HFF-Myc (cell line): ENCODE measurements around the gene SRCIN1.
"Not testable (repeated sequence)": the region's sequence is repeated elsewhere in the genome, so short reads cannot be mapped to it uniquely, and the experiment has no call there.

ENCODE experiments used
- DNase-seq: peaks from one replicate; pipeline ENCODE4 v3.0.0-alpha.2; 2011; ENCODE audit warnings: low read depth; ENCODE audit errors: extremely low read depth
- H3K4me3 ChIP-seq: replicated peaks from 2 replicates; pipeline ENCODE4 v1.5.1; 2011; ENCODE audit warnings: low read depth, mild to moderate bottlenecking, control low read depth, low read length
- TF ChIP-seq, protein P1 (sequence below): IDR thresholded peaks from 2 replicates; pipeline ENCODE4 v1.5.1; 2012; ENCODE audit warnings: mild to moderate bottlenecking, low read depth, low read length, control low read depth; ENCODE audit errors: missing control alignments

Gene SRCIN1

GRCh38 chr17:38492067-38493040 is 113.4 kb downstream of the SRCIN1 start:
- not testable (repeated sequence) for H3K4me3 ChIP-seq, DNase-seq
- TF ChIP-seq, protein P1, sequence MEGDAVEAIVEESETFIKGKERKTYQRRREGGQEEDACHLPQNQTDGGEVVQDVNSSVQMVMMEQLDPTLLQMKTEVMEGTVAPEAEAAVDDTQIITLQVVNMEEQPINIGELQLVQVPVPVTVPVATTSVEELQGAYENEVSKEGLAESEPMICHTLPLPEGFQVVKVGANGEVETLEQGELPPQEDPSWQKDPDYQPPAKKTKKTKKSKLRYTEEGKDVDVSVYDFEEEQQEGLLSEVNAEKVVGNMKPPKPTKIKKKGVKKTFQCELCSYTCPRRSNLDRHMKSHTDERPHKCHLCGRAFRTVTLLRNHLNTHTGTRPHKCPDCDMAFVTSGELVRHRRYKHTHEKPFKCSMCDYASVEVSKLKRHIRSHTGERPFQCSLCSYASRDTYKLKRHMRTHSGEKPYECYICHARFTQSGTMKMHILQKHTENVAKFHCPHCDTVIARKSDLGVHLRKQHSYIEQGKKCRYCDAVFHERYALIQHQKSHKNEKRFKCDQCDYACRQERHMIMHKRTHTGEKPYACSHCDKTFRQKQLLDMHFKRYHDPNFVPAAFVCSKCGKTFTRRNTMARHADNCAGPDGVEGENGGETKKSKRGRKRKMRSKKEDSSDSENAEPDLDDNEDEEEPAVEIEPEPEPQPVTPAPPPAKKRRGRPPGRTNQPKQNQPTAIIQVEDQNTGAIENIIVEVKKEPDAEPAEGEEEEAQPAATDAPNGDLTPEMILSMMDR = peak; percentile 62

DNA sequence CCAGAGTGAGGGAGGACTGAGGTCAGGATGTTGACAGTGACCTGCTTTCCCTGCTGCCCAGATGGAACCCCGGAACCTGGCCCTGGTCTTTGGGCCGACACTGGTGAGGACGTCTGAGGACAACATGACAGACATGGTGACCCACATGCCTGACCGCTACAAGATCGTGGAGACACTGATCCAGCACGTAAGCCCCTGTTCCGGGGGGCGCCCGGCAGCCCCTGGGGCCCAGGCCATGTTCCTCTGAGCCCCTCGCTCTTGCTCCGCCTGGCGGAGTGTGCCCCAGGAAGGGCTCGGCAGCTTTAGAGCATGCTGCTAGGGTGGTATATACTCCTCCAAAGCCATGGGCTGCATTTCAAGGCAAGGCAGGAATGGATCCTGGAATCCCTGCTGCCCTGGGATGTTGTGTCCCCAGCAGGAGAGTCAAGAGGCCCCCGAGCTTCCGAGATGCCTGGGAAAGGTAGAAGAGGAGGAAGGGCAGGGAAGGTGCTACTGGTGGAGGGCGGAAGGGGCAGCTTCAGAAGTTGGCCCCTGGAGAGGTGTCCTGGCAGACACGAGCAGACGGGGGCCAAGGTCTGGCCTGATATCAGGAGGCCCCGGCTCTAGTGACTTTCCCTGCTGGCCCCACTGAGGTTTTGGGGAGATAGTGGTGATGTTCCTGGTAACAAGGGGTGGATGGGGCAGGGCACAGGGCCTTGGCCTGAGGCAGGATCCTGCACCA is 114.2 kb downstream of the SRCIN1 start:
- H3K4me3 ChIP-seq = not testable (repeated sequence)

GRCh38 chr17:38489774-38490173 is 116.0 kb downstream of the SRCIN1 start:
- DNase-seq, H3K4me3 ChIP-seq: not testable (repeated sequence)

More for the DNA sequence above, 114.2 kb downstream of the SRCIN1 start:
- not testable (repeated sequence) for DNase-seq

- not testable (repeated sequence) for H3K4me3 ChIP-seq, DNase-seq
These were observed 120.0 kb downstream of the SRCIN1 start for GRCh38 chr17:38485681-38486298.

GRCh38 chr17:38485146-38485468 is 120.6 kb downstream of the SRCIN1 start:
- TF ChIP-seq, protein P1 = no peak
- no peak overlapping the region for H3K4me3 ChIP-seq
- DNase-seq = no peak

DNA sequence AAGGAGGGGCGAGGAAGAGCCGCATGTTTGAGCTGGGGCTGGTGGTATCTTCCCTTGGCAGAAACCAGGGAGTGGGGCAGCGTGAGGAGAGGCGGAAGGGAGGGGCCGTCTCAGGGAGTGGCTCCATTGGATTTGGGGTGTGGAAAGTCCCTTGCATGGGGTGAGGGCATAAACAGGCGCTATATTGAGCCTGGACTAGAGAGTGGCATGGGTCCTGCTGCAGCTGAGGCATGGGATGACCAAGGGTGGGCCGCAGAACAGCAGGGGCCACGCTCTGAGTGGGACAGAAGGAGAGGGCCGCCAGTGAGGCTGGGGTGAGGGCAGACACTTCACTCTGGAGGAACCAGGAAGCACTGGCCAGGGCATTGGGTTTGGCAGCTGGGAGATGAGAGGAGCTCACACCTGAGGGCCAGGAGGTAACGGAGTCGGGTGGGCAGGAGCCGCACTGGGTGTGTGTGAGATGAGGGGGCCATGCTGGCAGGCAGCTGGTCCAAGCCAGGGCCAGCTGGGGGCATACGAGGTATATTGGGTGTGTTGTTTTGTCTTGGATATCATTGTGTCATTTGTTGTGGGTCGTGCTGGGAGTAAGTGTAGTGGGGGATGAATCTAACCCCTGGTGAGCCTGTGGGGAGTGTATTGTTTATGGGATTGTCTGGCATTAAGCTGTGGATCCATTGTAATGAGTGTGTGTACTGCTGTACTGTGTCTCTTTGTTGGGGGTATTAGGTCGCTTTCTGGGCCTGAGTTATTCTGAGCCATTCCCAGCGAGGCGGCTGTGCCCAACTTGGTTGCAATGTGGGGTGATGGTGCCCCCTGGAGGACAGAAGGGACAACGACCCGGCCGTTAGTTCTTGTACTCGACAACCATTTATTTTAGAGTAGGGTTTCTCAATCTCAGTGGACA is 121.3 kb downstream of the SRCIN1 start:
- H3K4me3 ChIP-seq, DNase-seq: not testable (repeated sequence)
- TF ChIP-seq, protein P1 = peak; percentile 74

DNA sequence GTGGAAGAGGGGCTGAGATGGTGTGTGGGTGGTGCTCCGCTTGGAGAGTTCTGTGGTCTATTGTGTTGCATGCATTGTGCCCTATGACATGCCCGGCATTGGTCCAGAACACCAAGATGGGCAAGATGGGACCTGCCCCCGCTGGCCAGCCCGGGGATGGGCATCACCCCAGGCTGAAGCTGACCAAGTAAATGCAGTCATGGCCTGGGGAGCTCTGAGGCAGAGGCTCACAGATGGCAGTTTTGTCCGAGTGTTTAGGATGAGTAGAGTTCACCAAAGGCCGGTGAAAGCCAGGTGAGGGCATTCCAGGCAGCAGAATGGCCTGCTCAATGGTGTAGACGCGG is 123.1 kb downstream of the SRCIN1 start:
- DNase-seq = not testable (repeated sequence)

DNA sequence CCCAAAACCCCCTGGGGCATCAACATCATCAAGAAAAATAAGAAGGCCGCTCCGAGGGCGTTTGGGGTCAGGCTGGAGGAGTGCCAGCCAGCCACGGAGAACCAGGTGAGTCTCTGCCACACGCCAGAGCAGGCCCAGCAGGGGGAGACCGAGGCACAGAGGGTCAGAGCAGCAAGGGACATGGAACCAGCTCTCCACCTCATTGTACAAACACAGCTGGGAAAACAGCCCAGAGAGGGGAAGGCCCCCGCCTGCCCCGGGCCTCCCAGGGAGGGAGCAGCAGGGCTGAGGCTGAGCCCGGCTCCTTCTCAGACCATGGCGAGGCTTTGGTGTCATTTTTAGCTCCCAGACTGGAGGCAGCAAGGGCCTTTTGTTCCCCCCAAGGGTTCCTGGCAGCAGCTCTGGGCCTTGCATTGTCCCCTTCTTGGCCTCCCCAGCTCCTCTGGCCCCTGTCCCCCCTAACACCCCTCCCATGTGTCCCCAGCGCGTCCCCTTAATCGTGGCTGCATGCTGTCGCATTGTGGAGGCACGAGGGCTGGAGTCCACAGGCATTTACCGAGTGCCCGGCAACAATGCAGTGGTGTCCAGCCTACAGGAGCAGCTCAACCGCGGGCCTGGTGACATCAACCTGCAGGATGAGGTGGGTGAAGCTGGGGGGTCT is 123.6 kb downstream of the SRCIN1 start:
- not testable (repeated sequence) for DNase-seq

More for the DNA sequence above, 123.1 kb downstream of the SRCIN1 start:
- not testable (repeated sequence) for H3K4me3 ChIP-seq

More for the DNA sequence above, 123.6 kb downstream of the SRCIN1 start:
- not testable (repeated sequence) for H3K4me3 ChIP-seq
